ENCODE results near the gene CRELD1. TPM values are rescaled to one million over a fixed set of nuclear protein-coding genes. Genes with fewer than 3 reads are reported as not detected.

The CRELD1 gene
- total and polyA plus RNA-seq, 11 donors, result 45.9 to 77.8 (median 61.8) TPM

DNA sequence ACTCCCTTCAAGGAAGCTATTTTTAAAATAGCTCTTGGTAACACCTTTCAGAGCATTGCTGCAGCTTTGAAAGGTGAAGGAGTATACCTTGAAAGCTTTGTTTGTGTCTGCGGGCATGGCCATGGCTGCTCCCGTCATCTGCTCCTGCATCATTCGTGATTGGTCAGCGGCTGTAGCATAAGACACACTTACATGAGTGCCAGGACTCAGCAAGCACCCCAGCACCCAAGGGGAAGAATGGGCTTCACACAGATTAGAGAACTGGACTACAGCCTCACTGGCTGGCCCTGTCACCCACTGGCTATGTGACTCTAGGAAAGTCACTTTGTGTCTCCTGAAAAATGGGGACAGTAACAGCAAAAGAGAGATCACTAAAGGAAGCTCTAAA lies 36.0 kb downstream of the CRELD1 start:
- no peaks in the 10 kb centered on the region for H3K4me1 ChIP-seq
- H3K9me3 ChIP-seq, result no peaks in the 10 kb centered on the region
- H3K27ac ChIP-seq, result no peak overlapping the region
- H3K27me3 ChIP-seq, result no peaks in the 10 kb centered on the region
- no peak overlapping the region for H3K4me3 ChIP-seq
- no peak for ATAC-seq
- no peak for DNase-seq
- intact Hi-C loops (cut with DNase I), result loop anchor here in 1 of 10 donors (5.0 kb wide), 1 partner anchor 497 kb away; no protein-coding TSS in a partner anchor
- no peak for TF ChIP-seq POLR2A (IDR thresholded peaks at IDR 0.05)
- H3K36me3 ChIP-seq, result peaks cover 0 to 100% (median 91%) of the 10 kb centered on the region in 9 donors
- WGBS, 4 donors, result 91 to 99% (median 95%) methylated on average over 4 of the region's 4 CpGs

DNA sequence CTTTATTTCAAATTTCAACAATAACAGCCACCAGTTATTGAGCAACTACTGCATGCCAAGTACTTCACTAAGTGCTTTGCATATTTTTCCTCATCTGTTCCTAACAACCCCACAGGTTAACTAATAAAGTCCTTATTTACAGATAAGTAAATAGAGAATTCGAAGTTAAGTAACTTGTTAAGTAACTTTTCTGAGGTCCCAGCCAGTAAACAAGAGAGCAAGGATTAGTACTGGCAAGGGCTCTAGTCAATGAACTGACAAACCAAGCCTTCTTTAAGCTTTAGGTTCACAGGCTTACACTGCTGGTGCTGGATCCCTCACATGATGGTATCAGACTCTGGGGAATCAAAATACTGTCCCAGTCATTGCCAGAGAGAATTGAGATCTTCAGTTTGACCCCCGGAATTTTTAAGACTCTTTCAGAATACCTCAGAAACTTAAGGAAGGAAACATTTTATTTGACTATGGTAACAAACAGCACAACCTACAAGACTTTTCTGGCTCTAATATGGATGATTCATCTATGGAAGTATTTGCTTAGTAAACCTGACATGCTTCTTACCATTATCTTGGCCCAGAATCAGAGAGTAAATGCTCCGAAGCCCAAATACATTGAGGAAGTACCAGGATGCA lies 36.5 kb downstream of the CRELD1 start:
- DNase-seq, result no peak
- no peaks in the 10 kb centered on the region for H3K4me1 ChIP-seq
- peaks cover 0 to 100% (median 92%) of the 10 kb centered on the region in 9 donors for H3K36me3 ChIP-seq
- no peak for ATAC-seq
- 93 to 100% (median 95%) methylated on average over 3 of the region's 3 CpGs for WGBS, 4 donors
- no peaks in the 10 kb centered on the region for H3K27me3 ChIP-seq
- H3K4me3 ChIP-seq, result no peak overlapping the region
- TF ChIP-seq, protein P1, sequence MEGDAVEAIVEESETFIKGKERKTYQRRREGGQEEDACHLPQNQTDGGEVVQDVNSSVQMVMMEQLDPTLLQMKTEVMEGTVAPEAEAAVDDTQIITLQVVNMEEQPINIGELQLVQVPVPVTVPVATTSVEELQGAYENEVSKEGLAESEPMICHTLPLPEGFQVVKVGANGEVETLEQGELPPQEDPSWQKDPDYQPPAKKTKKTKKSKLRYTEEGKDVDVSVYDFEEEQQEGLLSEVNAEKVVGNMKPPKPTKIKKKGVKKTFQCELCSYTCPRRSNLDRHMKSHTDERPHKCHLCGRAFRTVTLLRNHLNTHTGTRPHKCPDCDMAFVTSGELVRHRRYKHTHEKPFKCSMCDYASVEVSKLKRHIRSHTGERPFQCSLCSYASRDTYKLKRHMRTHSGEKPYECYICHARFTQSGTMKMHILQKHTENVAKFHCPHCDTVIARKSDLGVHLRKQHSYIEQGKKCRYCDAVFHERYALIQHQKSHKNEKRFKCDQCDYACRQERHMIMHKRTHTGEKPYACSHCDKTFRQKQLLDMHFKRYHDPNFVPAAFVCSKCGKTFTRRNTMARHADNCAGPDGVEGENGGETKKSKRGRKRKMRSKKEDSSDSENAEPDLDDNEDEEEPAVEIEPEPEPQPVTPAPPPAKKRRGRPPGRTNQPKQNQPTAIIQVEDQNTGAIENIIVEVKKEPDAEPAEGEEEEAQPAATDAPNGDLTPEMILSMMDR (IDR thresholded peaks at IDR 0.05), result no peak
- no peak for TF ChIP-seq POLR2A (IDR thresholded peaks at IDR 0.05)
- H3K9me3 ChIP-seq, result no peaks in the 10 kb centered on the region
- H3K27ac ChIP-seq, result no peak overlapping the region
- intact Hi-C loops (cut with DNase I), result loop anchor here in 1 of 10 donors (5.0 kb wide), 1 partner anchor 498 kb away; no protein-coding TSS in a partner anchor

DNA sequence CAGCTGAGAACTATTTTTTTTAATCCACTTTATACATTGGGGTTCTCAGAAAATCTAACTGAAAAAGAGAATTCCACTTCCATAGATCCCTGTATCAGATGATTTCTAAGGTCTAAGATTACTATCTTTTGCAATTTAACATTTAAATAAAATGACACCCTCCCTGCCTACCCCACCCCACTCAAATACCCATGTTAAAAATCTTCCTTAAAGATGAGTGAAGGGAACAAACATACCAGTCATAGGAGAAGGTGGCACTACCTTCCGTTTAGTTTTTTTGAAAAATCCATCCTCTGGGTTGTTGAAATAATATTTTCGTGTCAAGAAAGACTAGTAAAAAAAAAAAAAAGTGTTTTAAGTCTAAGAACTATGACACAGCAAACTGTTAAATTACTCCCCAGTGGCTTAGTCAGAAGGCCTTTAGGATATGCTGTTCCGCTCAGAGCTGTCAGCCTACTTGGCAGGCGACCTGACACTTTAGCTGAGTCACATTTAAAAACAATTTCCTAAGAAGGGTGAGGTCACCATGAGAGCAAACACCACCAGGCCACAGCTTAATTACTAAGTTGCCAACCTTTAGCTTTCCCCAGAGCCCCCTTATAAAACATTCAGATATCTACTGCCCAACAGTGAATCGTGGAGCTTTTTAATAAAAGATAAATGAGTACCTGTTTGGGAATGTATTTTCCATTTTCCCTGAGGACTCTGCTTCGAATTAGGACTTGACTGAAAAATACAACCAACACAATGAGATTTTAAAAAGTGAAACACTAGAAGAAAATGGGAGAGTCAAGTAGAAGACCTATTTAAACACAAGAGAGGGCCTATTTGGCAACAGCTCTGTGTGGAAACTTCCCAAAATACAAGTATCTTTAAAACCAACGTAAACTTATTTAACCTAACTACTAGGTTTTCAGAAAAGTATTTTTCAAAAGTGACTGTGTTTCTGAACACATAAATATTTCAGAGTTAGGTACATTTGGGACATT lies 43.4 kb downstream of the CRELD1 start:
- H3K27ac ChIP-seq, result peak overlapping the region; percentile 59 to 87 (median 80)
- peak overlapping the region in 11 of 12 donors; percentile 3 to 45 (median 28) for H3K4me3 ChIP-seq
- TF ChIP-seq, protein P1 (IDR thresholded peaks at IDR 0.05), result no peak
- no peak for TF ChIP-seq POLR2A (IDR thresholded peaks at IDR 0.05)
- H3K27me3 ChIP-seq, result no peaks in the 10 kb centered on the region
- 25 to 41% (median 30%) methylated on average over 7 of the region's 7 CpGs for WGBS, 4 donors
- DNase-seq, result peak; percentile 64 to 88 (median 68)
- peaks cover 0 to 34% (median 17%) of the 10 kb centered on the region in 12 donors for H3K4me1 ChIP-seq
- no peaks in the 10 kb centered on the region for H3K9me3 ChIP-seq
- ATAC-seq, result peak; percentile 97 to 99 (median 98)
- intact Hi-C loops (cut with DNase I), result loop anchor here in 2 of 10 donors (1.0 to 2.0 kb wide), 2 partner anchors 34 to 38 kb away; no protein-coding TSS in a partner anchor
- peaks cover 0 to 87% (median 64%) of the 10 kb centered on the region in 9 donors for H3K36me3 ChIP-seq

DNA sequence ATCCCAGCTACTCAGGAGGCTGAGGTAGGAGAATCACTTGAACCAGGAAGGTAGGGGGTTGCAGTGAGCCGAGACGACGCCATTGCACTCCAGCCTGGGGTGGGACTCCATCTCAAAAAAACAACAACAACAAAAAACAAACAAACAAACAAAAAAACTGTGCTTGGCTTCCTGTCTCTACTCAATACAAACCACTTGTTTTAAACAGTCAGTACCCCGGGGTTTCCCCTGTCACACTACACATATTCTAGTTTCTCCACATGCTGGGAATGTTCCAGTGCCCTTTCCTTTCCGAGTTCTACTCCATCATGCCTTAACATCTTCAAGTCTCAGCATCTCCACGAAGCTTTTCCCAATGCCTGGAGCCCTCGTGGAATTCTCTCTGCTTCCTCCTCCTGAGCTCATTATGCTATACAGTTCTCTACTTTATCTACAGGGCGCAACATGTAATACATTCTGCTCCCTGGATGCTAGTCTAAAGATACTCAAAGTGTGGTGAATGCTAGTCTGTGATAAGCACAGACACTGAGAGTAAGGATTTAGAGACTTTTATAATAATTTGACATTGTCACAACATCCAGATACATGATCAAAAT lies 45.2 kb downstream of the CRELD1 start:
- no peaks in the 10 kb centered on the region for H3K27me3 ChIP-seq
- no peak for DNase-seq
- intact Hi-C loops (cut with DNase I), result no loop called here
- H3K36me3 ChIP-seq, result peaks cover 0 to 83% (median 52%) of the 10 kb centered on the region in 9 donors
- no peak for TF ChIP-seq POLR2A (IDR thresholded peaks at IDR 0.05)
- TF ChIP-seq, protein P1 (IDR thresholded peaks at IDR 0.05), result no peak
- H3K9me3 ChIP-seq, result no peaks in the 10 kb centered on the region
- peaks cover 0 to 34% (median 17%) of the 10 kb centered on the region in 12 donors for H3K4me1 ChIP-seq
- WGBS, 4 donors, result 82 to 90% (median 84%) methylated on average over 8 of the region's 8 CpGs
- peak overlapping the region in 3 of 12 donors; percentile 12 to 85 (median 14) for H3K27ac ChIP-seq
- ATAC-seq, result no peak
- no peak overlapping the region for H3K4me3 ChIP-seq
